ENCODE results near the gene ARMC9. TPM values are rescaled to one million over a fixed set of nuclear protein-coding genes. Genes with fewer than 3 reads are reported as not detected.

ARMC9 gene
- total and polyA plus RNA-seq, 2 donors (not counting 3 experiments of a cell fraction or from before 2014, with no cell fraction given) = 16.4 to 24.2 TPM

- Histone ChIP-seq H3K27ac (ENCODE audit: insufficient read depth, low read depth, low read length) (no peak overlapping the region), H3K9ac (replicated peaks; ENCODE audit: extremely low read depth, insufficient read depth, low read length) (no peak overlapping the region), H3K36me3 (ENCODE audit: control insufficient read depth in 2 of 2, extremely low read depth in 1 of 2, insufficient read depth in 2 of 2, low read length in 2 of 2) (peaks cover 4 to 9% of the 10 kb centered on the region in 2 experiments), H3K27me3 (ENCODE audit: control insufficient read depth in 2 of 2, insufficient read depth in 2 of 2, low read length in 2 of 2) (no peaks in the 10 kb centered on the region), H3K79me2 (ENCODE audit: control insufficient read depth, insufficient read depth, low read length) (no peaks in the 10 kb centered on the region), H3K9me1 (replicated peaks; ENCODE audit: control insufficient read depth, extremely low read depth, insufficient read depth, low read length) (no peaks in the 10 kb centered on the region), H3K4me1 (ENCODE audit: control insufficient read depth, extremely low read depth, insufficient read depth, low read length) (no peaks in the 10 kb centered on the region), H4K20me1 (replicated peaks; ENCODE audit: control insufficient read depth, extremely low read depth, insufficient read depth, low read length) (no peaks in the 10 kb centered on the region), H2AFZ (ENCODE audit: low read depth, low read length) (no peak overlapping the region), H3K4me2 (ENCODE audit: insufficient read depth, low read length) (no peak overlapping the region), H3K4me3 (replicated peaks in 1 of 3; ENCODE audit: insufficient read depth in 1 of 3, low read depth in 1 of 3, low read length in 3 of 3) (no peak overlapping the region), H3K9me3 (replicated peaks; ENCODE audit: control insufficient read depth, insufficient read depth, low read length) (no peaks in the 10 kb centered on the region)
- no peak for DNase-seq (ENCODE audit: low read depth, low spot score)
- no peak for FAIRE-seq
- CTCF ChIA-PET = no interaction called here
- dilution Hi-C loops (cut with MboI; ENCODE audit: extremely low pct_ligation_motif_present, low sequenced_read_pairs) (no loop called here), intact Hi-C loops (cut with micrococcal nuclease) (no loop called here)
- TF ChIP-seq JUN (IDR thresholded peaks at IDR 0.05; ENCODE audit: borderline replicate concordance, insufficient read depth, insufficient read length, low read depth) (no peak), FOS (IDR thresholded peaks at IDR 0.05; ENCODE audit: borderline replicate concordance, insufficient read depth, low read length) (no peak), CTCF (IDR thresholded peaks at IDR 0.05; ENCODE audit: extremely low read depth in 1 of 2, insufficient read depth in 1 of 2, low read depth in 1 of 2, low read length in 2 of 2) (no peak), GATA2 (IDR thresholded peaks at IDR 0.05; ENCODE audit: insufficient read depth, insufficient read length, low read depth, low read length) (no peak), POLR2A (IDR thresholded peaks at IDR 0.05; ENCODE audit: low read depth, low read length) (no peak), EZH2 (IDR thresholded peaks at IDR 0.05; ENCODE audit: borderline replicate concordance, low read depth, low read length, severe bottlenecking) (no peak), POLR2AphosphoS5 (IDR thresholded peaks at IDR 0.05; ENCODE audit: insufficient read depth, low read depth, low read length) (no peak), MAX (IDR thresholded peaks at IDR 0.05; ENCODE audit: insufficient read depth, insufficient read length) (no peak), MYC (IDR thresholded peaks at IDR 0.05; ENCODE audit: low read depth, low read length) (no peak)
- BruUV-seq (replicated peaks) = no TSS peak
- POLR2A ChIA-PET = no interaction called here
Observed at GRCh38 chr2:231272991-231273390, 74.6 kb downstream of the ARMC9 start.

All from endothelial cell of umbilical vein (primary cell).